ENCODE data around the gene ITGB7.

ITGB7 gene

GRCh38 chr12:53145383-53146260, 61.4 kb downstream of the ITGB7 start:
- DNase-seq (ENCODE audit: low read depth) = no peak

- no peak for DNase-seq (ENCODE audit: low read depth)
Measured at GRCh38 chr12:53143355-53143754, 63.7 kb downstream of the ITGB7 start.

Data from CMK (cell line).